Fibroblast of skin of right quadriceps (primary cell): ENCODE measurements around the gene BLM.
A peak's percentile ranks its signal among the peaks of the same experiment; 100 is the strongest.
"Not testable (repeated sequence)": the region's sequence is repeated elsewhere in the genome, so short reads cannot be mapped to it uniquely, and the experiment has no call there.

Experiments used
- DNase-seq: peaks from one replicate; pipeline ENCODE4 v3.0.0-alpha.2; 2013

Gene BLM

DNA sequence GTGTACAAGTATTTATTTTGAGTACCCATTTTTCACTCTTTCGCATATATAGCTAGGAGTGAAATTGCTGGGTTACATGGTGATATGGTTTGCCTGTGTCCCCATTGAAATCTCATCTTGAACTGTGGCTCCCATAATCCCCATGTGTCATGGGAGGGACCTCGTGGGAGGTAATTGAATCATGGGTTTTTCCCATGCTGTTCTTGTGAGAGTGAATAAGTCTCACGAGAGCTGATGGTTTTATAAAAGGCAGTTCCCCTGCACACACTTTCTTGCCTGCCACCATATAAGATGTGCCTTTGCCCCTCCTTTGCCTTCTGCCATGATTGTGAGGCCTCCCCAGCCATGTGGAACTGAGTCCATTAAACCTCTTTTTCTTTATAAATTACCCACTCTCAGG is 23.4 kb downstream of the BLM start:
- DNase-seq: not testable (repeated sequence)

DNA sequence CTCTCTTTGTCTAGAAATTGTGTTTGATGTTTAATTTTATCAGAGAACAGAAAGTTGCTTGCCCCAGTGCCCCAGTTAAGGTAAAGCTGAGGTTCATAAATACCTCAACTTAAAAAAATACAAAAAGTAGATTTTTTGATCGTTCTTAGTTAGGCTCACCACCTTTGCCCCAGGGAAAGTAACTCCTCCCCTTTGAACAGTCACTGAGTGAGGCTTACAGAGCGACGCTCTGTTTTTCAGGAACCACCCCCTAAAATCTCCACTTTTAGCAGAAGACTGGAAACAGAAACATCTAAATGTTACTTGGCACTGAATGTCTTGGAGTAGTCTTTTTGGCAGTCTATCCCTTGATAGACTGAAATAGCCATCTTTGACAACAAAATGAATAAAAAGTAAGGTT is 24.9 kb downstream of the BLM start:
- no peak for DNase-seq

DNA sequence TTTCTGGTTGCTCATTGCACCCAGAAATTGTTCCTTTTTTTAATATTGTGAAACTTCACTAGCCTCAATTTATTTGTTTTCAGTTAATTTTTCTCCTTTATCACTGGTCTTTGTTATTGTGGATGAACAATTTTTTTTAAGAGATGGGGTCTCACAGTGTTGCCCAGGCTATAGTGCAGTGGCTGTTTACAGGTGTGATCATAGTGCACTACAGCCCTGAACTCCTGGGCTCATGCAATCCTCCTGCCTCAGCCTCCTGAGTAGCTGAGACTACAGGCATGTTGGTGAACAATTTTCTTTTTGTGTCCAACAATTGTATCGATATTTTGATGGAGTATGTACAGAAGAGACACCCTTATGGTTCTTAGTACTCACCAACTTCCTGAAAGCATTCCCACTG is 26.3 kb downstream of the BLM start:
- DNase-seq: no peak

DNA sequence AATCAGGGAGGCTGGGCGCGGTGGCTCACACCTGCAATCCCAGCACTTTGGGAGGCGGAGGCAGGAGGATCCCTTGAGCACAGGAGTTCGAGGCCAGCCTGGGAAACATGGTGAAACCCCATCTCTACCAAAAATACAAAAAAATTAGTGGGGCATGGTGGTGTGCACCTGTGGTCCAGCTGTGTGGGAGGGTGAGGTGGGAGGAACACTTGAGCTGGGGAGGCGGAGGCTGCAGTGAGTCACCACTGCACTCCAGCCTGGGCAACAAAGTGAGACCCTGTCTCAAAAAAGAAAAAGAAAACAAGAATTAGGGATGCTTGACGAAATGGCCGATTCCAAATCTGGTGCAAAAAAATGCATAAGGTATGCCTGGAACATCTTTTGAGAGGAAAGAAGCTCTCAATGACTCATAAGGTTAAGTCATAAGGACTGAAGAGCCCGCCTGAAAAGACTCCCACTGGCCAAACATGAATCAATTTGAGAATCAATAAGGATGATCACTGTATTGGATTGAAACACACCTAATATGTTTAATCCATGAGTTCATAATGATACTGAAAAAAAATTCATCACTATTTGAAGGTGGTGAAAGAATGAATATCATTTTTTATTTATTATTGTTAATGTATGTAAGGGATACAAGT is 27.7 kb downstream of the BLM start:
- no peak for DNase-seq

DNA sequence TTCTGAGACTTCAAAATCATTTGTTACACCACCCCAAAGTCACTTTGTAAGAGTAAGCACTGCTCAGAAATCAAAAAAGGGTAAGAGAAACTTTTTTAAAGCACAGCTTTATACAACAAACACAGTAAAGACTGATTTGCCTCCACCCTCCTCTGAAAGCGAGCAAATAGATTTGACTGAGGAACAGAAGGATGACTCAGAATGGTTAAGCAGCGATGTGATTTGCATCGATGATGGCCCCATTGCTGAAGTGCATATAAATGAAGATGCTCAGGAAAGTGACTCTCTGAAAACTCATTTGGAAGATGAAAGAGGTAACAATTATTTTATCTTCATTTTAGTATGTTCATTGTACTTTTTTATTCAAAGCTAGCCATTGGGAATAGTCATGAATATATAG is 32.6 kb downstream of the BLM start:
- DNase-seq: no peak

DNA sequence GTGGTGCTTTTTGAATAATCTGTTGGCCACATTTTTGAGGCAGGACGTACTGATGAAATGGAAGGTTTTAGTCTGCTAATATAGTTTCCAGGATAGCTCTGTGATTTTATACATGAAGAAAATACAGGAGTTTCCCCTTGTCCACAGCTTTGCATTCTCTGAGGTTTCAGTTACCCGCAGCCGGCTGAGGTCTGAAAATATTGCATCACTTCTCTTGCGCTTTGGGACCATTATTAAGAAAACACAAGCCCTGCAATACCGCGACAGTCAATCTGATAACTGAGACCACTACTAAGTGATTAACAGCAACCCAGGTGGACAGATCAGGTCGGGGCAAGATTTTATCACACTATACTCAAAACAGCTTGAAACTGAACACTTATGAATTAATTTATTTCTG is 33.0 kb downstream of the BLM start:
- DNase-seq: no peak

DNA sequence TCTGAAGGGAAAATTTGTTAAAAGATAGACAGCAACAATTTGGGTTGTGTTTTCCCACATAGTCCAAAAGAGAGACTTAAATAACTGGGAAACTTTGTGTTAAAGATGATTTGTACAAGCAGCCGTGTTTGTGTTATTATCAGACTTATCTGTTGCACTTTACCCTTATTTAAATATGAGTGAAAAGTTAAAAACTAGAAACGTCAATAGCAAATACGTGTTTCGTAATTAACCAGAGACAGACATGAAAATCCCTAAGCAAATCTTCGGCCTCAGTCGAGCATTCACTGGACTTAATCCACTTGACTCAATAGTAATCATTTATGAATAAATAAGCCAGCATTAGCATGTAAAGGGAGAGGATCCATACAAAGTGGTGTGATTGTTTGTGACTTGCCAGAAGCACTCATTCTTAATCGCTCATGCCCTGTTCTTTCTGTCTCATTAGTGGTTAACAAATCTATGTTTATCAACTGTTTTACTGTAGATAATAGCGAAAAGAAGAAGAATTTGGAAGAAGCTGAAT is 34.2 kb downstream of the BLM start:
- no peak for DNase-seq

DNA sequence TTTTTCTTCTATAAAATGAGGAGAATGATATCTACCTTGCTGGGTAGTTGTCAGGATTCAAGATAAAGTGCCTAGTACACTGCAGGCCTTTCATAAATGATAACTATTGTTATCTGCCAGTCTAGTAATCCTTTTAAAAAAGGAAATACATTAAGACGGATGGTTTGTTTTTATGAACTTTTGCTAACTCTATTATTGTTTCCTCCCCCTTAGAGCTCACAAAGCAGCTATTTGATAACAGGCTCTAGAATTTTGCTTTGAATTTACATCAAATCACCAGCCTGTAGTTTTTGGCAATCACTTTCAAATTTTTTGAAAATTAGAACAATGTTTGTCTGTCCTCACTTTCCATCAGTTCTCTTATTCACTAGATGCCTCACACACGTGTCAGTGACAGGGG is 39.8 kb downstream of the BLM start:
- DNase-seq: no peak

DNA sequence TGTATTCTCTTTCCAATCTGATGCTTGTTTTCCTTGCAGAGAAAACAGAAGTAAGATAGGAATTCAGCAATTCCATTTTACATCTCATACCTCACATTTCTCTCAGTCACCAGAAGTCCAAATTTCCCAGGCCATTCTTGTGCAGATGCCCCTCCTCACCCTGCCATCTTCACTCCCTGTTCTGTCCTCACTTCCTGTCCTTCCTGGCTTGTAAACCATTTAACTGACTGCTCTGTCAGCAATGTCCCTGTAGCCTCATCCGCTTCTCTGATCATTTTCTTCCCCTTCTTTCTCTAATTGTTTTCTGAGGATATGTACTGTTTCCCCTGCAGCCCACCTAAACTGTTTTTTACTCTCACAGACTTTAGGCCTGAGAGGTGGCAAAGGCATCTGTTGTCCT is 40.3 kb downstream of the BLM start:
- no peak for DNase-seq

DNA sequence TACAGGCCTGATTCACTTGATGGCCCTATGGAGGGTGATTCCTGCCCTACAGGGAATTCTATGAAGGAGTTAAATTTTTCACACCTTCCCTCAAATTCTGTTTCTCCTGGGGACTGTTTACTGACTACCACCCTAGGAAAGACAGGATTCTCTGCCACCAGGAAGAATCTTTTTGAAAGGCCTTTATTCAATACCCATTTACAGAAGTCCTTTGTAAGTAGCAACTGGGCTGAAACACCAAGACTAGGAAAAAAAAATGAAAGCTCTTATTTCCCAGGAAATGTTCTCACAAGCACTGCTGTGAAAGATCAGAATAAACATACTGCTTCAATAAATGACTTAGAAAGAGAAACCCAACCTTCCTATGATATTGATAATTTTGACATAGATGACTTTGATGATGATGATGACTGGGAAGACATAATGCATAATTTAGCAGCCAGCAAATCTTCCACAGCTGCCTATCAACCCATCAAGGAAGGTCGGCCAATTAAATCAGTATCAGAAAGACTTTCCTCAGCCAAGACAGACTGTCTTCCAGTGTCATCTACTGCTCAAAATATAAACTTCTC is 43.6 kb downstream of the BLM start:
- no peak for DNase-seq

DNA sequence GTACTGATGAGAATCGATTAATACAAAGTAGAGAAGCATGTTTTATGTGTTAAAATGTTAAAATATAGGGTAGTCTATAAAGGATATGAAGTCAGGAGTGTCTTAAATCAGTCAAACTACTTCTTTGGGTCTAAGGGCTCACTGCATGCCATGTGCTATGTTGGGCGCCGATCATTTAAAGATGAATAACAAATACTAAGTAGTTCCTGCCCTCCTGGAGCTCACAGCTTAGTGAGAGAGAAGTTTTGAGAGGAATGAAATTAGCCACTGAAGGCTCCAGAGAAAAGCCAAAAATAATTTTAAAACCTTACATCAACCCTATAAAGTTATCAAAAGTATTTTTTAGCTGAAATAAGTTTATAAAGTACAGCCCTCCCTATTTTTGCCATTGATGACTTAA is 44.5 kb downstream of the BLM start:
- no peak for DNase-seq

DNA sequence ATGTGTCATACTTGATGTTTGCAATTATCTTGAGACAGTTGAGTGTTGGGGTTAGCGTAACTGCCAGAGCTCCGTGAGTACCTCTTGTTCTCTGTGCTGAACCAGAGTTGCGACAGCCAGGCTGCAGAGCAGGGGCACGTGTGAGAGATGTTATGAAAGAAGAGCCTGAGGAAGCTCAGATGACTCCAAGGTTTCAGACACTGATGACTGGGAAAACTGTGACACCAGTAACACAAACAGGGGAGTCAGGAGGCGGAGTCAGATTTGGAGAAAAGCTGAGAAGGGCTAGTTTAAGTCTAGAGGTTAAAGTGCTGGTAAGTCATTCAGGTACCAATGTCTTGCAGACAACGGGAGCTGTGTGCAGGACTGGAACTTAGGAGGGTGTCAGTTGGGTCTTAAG is 45.0 kb downstream of the BLM start:
- DNase-seq: peak; percentile 14

DNA sequence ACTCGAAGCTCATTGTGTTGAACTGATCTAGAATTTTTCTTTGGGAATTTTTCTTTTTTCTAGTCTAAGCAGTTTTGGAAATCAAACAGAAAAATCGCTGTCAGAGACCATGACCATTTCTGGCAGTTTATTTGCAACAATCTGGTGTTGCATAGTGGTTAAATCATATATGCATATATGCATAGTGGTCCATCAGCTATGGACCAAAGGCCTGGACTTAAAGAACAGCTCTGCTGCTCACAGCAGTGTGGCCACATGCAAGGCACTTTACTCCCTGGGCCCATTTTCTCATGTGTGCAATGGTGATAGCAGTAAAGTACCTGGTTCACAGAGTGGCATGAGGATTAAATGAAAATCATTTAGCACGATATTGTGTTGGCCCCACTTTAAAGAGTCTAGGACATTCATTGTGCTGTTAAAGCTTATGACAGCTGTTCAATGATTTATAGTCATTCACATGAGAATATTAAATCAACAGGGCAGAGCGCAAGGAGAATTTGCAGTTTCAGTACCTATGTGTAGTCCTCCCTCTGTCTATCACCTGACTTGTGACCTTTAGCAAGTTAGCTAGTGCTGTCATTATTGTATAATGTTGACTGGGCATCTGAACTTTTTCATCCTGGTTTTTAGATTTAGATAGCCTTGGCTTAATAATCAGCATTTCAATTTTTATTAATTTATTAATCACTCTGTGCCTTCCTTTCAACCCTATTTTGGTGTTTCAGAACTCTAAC is 46.4 kb downstream of the BLM start:
- no peak for DNase-seq

DNA sequence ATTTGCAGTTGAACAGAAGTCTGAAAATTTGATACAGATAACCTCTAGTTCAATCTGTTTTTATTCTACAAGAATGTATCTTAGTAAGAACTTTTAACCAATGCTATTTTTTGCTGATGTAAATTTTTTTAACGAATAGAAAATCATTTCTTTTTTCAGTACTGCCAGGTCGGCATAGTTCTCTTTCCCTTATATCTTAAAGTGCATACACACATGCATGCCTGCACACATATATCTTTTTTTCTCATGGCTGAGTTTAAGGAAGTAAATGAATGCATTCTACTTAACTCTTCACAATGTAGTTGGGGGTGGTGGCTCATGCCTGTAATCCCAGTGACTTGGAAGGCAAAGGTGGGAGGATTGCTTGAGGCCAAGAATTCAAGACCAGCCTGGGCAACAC is 48.4 kb downstream of the BLM start:
- DNase-seq: no peak

DNA sequence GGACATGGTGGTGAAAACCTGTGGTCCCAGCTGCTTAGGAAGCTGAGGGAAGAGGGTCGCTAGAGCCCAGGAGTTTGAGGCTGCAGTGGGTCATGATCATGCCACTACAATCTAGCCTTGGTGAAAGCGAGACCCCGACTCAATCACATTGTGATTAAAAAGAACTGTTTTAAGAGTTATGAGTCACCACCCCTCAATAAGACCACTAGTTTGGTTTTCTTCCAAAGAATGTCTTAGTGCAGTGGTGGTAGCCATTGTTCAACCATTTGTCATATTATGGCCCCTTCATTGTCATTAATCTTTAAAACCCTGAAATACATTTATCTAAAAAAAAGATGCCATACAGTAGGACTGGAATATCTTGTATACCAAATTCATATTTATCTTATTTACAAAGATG is 48.8 kb downstream of the BLM start:
- DNase-seq: peak; percentile 21

DNA sequence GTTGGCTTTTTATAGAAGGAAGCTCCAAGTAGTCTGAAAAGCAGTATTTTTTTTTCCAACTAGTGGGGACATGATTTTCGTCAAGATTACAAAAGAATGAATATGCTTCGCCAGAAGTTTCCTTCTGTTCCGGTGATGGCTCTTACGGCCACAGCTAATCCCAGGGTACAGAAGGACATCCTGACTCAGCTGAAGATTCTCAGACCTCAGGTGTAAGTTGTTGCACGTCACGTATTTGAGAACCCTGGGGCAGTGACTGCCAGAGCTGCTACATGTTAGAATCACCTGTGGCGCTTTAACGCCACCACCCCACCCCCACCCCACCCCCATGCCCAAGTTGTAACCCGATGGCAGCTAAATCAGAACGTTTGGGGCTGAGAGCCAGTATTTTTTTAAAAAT is 52.2 kb downstream of the BLM start:
- DNase-seq: no peak

DNA sequence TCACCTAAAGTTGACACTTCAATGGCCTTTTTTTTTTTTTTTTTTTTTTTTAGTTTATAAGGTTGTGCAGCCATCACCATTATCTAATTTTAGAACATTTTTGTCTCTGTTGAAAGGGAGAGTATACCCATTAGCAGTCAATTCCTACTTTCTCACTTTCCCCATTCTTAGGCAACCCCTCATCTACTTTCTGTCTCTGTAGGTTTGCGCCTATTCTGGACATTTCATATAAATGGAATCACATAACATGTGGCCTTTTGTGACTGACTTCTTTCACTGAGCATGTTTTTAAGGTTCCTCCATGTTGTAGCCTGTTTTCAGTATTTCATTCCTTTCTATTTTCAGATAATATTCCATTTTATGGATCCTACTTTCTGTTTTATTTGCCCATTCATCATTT is 56.3 kb downstream of the BLM start:
- no peak for DNase-seq

DNA sequence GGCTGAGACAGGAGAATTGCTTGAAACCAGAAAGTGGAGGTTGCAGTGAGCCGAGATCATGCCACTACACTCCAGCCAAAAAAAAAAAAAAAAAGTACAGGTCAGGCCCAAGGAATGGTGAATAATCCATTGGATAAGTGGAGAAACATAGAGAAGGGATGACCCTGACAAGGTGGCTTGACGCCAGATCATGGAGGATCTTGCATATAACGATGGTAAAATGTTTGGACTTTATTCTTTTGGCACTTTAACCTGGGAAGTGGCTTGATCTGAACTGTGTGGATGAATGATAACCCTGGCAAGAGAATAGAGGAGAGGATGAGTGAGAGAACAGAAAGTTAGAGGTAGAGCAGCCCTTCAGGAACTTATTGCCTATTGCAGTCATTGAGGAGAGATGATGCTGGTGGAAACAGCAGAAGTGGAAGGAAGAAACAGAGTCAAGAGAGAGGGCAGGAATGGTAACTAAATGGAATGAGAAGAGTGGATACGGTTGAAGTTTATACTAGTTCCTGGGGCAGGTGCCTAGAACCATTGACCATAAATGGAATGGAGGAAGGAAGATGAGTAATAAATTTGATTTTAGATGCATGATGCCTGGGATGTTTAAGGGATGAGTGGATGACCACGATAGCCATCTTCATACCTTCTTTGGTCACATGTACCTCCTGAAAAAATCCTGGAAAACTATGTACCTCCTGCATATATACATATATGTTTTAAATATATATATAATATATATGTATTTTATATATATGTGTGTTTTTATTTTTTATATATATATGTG is 57.8 kb downstream of the BLM start:
- DNase-seq: peak; percentile 81

DNA sequence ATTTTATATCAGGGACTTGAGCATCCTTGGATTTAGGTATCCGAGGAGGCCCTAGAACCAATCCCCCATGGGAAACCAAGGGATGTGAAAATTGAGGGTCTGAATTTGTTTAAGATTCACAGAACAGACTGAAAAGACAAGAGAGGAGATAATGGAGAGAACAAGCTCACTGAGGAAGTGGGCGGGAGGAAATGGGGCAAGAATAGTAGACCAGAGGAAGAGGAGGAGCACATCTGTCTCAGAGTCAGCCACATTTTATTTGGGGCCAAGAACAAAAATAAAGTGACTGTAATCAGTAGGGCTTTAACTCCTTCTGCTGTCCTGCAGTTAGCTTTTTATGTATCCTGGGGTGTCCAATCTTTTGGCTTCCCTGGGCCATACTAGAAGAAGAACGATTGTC is 63.8 kb downstream of the BLM start:
- no peak for DNase-seq

DNA sequence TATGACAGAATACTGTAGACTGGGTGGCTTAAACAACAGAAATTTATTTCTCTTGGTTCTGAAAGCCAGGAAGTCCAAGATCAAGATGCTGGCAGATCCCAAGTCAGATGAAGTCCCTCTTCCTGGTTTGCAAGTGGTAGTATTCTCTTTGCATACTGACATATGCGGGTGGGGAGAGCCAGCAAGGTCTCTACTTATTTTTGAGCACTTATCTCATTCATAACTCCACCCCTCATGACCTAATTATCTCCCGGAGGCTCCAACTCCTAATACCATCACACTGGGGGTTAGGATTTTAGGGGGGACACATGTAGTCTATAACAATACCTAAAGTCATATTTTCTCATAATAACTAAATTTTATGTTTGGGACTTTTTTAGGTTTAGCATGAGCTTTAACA is 65.3 kb downstream of the BLM start:
- no peak for DNase-seq

DNA sequence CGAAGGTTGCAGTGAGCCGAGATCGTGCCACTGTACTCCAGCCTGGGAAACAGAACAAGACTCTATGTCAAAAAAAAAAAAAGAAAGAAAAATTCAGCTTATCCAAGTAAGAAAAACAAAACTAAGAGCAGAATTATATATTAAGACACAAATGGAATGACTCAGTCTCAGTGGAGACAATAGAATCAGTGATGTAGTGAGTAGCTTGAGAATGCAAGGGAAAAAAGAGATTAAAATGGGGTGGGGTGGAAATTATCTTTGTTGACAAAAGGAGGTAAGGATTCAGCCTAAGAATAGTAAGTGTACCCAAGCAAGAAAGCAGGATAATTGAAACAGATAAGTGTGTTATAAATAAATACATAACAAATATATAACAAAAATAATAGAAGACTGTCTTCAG is 70.7 kb downstream of the BLM start:
- no peak for DNase-seq

DNA sequence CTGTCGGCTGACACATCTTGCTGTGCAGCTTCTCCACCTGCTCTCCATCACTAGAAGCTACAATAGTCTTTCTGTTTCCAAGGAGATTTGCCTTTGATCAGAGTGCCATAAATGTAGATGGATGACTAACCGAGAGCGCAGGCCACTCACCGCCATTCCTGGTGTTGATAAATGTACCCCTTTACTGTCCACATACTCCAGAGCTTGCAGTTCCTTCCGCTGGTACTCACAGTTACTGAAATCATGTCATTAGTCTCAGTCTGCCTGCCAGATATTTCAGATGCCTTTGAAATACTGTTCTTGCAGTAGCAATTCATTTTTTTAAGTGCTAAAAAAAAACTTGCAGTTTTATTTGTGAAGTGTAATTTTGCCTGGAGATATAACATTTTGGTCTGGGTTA is 72.3 kb downstream of the BLM start:
- DNase-seq: no peak

DNA sequence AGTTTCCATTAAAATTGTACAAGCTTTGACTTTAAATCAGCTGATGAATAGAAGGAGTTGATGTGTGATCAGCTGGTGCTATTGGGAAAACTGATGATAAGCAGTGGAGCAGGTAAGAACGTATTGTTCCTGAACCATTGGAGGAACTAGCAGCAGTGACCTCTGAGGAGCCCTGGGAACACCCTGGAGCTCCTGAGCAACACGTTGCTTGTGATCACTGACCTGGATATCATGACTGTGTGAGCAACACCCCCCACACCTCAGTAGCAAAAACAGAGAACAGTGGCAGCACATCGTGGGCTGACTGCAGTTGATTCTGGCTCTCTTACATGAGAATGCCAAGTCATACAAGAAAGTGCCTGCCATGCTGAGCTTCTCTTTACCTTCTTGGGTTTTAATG is 72.9 kb downstream of the BLM start:
- DNase-seq: no peak

DNA sequence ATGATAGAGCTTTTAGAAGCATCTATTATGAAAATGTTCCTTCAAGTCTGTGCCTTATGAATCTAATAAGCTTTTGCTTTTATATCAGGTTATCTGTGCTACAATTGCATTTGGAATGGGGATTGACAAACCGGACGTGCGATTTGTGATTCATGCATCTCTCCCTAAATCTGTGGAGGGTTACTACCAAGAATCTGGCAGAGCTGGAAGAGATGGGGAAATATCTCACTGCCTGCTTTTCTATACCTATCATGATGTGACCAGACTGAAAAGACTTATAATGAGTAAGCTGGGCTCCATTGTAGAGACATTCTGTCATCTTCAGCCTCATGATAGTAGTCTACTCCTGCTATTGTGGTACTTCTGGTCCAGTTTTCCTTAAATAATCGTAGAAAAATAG is 73.4 kb downstream of the BLM start:
- DNase-seq: no peak
